HG03280 (cell line): ENCODE results near the gene PCDHB11.
"Not testable (repeated sequence)": the region's sequence is repeated elsewhere in the genome, so short reads cannot be mapped to it uniquely, and the experiment has no call there.

Source experiments
- ATAC-seq: cut with Tn5 transposase; IDR thresholded peaks from one replicate; pipeline ENCODE4 v1.9.1; 2021; ENCODE audit warnings: mild to moderate bottlenecking, moderate library complexity; ENCODE audit not compliant: unreplicated experiment

Gene PCDHB11

GRCh38 chr5:141199359-141200235 lies at the start of gene PCDHB11:
PCDHB11 (plus strand) TSS chr5:141199627; CDS start chr5:141199775, 148 bp downstream.
- no peak for ATAC-seq

- no peak for ATAC-seq
These were observed 49.6 kb upstream of the PCDHB11 start, which contains the start of gene PCDHB6 for GRCh38 chr5:141149812-141150211. PCDHB6 (plus strand) TSS chr5:141150057; CDS start chr5:141150258, 201 bp downstream.

- no peak for ATAC-seq
These were observed 49.0 kb upstream of the PCDHB11 start for GRCh38 chr5:141150224-141150992.

GRCh38 chr5:141150993-141151325 lies 48.5 kb upstream of the PCDHB11 start:
- no peak for ATAC-seq

- ATAC-seq, result not testable (repeated sequence)
These were observed 47.8 kb upstream of the PCDHB11 start for GRCh38 chr5:141151632-141152031.

- not testable (repeated sequence) for ATAC-seq
These were observed 47.3 kb upstream of the PCDHB11 start for GRCh38 chr5:141152096-141152495.

GRCh38 chr5:141155540-141156374 lies 43.7 kb upstream of the PCDHB11 start:
- no peak for ATAC-seq

GRCh38 chr5:141157356-141157755 lies 42.1 kb upstream of the PCDHB11 start:
- ATAC-seq, result not testable (repeated sequence)

GRCh38 chr5:141157901-141158300 lies 41.5 kb upstream of the PCDHB11 start:
- not testable (repeated sequence) for ATAC-seq

GRCh38 chr5:141172381-141173204 lies 26.8 kb upstream of the PCDHB11 start, which contains the start of gene PCDHB7:
PCDHB7 (plus strand) TSS chr5:141172644; CDS start chr5:141172836, 192 bp downstream.
- no peak for ATAC-seq

GRCh38 chr5:141174291-141175104 lies 24.9 kb upstream of the PCDHB11 start:
- not testable (repeated sequence) for ATAC-seq

GRCh38 chr5:141175933-141176332 lies 23.5 kb upstream of the PCDHB11 start:
- no peak for ATAC-seq

- ATAC-seq, result not testable (repeated sequence)
These were observed 21.7 kb upstream of the PCDHB11 start, which contains the start of gene PCDHB8 for GRCh38 chr5:141177577-141178191. PCDHB8 (plus strand) TSS chr5:141177790; CDS start chr5:141178035, 245 bp downstream.

- not testable (repeated sequence) for ATAC-seq
These were observed 20.1 kb upstream of the PCDHB11 start for GRCh38 chr5:141179371-141179770.

- ATAC-seq, result not testable (repeated sequence)
These were observed 19.6 kb upstream of the PCDHB11 start for GRCh38 chr5:141179876-141180275.

- no peak for ATAC-seq
These were observed 19.1 kb upstream of the PCDHB11 start for GRCh38 chr5:141180313-141180712.

- ATAC-seq, result no peak
These were observed 17.2 kb upstream of the PCDHB11 start, which contains the start of gene PCDHB16 for GRCh38 chr5:141182248-141182647. PCDHB16 (plus strand) TSS chr5:141182387; CDS start chr5:141182560, 173 bp downstream.
